Eye (tissue), 1 donor: ENCODE results near the gene MGST3.
A peak's percentile ranks its signal among the peaks of the same experiment; 100 is the strongest.
"Not testable (repeated sequence)": the region's sequence is repeated elsewhere in the genome, so short reads cannot be mapped to it uniquely, and the experiment has no call there.

ENCODE experiments used
- DNase-seq: peaks from one replicate; pipeline ENCODE4 v3.0.0-alpha.2; 2015

Gene MGST3

DNA sequence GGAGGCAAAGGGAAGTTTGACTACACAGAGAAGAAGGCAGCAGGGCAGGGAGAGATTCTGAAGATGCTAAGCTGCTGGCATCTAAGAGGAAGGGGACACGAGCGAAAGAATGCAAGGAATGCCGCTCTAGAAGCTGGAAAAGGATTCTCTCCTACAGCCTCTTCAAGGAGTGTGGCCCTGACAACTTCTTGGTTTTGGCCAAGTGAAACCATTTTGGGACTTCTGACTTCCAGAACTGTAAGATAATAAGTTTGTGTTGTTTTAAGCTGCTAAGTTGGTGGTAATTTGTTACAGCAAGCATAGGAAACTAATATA lies 28.5 kb downstream of the MGST3 start:
- DNase-seq = no peak

DNA sequence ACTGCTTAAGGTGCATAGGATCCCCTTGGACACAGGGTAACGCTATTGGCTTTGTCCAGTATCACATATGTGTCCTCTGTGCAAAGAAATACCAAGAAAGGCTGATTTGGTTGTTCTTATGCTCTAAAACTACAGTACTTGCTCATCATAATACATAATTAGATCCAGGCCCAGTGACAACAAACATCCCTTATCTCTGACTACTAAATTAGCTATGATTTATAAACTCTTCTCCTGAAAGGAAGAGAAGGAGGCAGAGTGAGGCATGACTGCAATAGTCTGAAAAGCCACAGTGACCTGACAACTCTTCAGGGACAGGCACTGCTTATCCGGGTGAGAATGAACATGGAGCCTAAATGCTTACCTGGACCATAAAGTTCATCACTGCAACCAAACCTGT lies 30.7 kb downstream of the MGST3 start:
- DNase-seq = no peak

DNA sequence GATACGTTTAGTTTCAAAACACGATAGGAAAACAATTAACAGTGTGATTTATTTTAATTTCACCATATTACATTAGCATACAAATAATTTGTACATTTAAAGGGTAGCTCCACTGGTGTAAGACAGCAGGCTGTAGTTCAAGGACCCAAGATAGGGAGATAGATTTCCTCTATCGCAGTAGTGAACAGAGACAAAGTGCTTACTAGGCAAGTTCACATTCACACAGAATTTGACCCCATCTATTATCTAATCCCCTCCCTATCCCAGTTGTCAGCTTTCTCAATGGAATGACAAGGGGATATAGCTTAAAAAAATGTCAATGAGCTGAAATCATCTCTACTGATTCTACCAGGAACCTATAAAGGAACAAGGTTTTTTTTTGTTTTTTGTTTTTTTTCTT lies 31.2 kb downstream of the MGST3 start:
- DNase-seq = no peak

DNA sequence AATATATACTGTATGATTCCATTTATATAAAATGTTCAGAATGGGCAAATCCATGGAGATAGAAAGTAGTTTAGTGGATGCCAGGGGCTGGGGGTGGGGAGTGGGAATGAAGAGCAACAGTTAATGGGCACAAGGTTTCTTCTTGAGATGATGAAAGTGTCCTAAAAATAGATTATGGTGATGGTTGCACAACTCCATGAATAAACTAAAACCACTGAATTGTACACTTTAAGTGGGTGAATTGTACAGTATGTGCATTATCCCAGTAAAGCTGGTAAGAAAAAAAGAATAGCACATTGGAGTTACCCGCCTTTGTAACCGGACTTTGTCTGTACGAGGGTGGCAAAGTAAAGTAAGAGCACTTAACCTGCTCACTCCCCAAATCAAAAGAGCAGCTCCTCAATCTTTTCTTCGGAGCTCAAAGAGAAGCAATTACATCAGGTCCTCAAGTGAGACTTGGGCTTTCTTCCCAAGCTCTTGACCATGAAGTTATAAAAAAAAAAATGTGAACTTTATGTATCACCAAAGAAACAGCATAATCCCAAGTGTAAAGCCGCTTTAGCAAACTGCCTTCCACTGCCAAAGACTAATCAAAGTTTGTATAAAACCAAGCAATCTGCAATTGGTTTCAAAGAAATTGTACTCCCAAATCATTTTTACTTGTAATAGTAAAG lies 35.3 kb downstream of the MGST3 start:
- no peak for DNase-seq

DNA sequence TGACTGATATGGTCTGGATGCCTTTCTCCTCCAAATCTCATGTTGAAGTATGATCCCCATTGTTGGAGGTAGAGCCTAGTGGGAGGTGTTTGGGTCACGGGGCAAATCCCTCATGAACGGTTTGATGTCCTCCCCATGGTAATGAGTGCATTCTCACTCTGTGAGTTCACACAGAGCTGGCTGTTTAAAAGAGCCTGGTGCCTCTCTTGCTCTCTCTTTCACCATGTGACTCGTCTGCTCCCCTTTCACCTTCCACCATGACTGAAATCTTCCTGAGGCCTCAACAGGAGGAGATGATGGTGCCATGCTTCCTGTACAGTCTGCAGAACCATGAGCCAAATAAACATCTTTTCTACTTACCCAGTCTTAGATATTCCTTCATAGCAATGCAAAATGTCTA lies 37.1 kb downstream of the MGST3 start:
- no peak for DNase-seq

DNA sequence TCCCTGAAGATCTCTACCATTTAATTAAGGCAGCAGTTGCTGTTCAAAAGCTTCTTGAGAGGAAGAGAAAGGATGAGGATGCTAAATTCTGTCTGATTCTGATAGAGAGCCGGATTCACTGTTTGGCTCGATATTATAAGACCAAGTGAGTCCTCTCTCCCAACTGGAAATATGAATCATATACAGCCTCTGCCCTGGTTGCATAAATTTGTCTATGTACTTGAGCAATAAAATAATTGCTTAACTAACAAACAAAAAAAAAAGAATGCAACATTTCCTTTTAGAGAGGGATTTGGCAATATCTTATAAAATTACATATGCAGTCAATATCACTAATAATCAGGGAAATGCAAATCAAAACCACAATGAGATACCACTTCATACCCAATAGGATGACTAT lies 40.5 kb downstream of the MGST3 start:
- no peak for DNase-seq

DNA sequence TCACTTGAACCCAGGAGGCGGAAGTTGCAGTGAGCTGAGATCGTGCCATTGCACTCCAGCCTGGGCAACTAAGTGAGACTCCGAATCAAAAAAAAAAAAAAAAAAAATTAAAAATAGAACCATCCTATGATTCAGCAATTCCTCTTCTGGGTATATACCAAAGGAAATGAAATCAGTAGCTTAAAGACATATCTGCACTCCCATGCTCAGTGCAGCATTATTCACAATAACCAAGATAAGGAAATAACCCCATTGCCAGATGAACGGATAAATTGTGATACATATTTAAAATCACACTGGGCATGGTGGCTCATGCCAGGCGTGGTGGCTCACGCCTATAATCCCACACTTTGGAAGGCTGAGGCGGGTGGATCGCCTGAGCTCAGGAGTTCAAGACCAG lies 43.6 kb downstream of the MGST3 start:
- DNase-seq = no peak

DNA sequence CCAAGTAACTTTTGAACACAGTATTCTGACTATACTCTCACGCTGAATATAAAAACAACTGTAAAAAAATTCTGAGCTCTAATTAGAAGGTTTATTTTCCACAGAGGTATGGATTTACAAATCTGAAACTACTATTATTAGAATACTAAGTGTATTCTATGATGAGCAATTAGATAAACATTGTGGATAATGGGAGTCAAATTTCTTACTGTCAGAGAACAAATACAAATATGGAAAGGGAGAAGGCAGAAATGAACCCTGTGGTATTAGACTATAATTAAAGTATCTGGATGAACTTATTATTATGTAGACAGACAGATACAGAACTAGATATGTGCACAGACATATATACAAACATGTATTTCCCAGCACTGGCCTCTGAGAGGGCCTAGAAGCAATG lies 44.8 kb downstream of the MGST3 start:
- DNase-seq = no peak

DNA sequence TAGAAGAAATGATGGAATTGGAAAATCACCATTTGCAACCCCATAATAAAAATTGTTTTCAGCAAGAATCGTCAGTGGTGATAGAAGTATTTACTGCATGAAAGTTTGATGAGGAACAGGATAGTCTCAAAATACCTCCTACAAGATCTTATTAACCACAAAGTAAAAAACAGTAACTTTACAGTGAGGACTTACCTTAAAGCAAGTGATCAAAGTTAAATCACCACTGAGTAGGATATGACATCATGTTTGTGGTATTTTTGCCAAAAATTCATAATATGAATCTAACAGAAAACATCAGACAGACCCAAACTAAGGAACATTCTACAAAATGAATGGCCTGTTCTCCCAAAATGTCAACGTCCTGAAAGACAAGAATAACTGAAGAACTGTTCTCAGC lies 47.5 kb downstream of the MGST3 start:
- DNase-seq = no peak

DNA sequence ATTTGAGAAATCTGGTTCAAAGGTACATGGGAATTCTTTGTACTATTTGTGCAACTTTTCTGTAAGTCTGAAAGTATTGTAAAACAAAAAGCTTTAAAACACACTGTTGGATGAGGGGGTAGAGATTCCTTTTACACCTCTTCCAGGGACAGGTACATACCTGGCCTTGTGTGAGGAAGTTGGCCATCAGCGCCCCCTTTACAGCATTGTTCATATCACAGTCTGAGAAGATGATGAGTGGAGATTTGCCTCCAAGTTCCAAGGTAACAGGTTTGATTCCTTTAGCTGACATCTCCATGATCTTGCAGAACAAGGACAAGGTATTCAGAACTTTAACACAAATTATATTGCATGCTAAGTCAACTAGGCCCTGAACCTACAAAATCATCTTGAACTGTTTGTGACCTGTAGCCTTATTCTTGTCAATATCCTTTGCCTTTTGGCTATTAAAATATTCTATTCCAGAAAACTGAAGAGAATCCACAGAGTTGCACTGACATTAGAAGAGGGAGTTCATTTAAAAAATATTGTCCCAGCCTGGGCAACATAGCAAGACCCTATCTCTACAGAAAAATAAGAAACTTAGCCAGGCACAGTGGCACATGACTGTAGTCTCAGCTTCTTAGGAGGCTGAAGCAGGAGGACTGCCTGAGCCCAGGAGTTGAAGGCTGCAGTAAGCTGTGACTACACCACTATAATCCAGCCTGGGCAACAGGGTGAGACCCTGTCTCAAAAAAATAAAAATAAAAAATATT lies 48.4 kb downstream of the MGST3 start:
- no peak for DNase-seq

DNA sequence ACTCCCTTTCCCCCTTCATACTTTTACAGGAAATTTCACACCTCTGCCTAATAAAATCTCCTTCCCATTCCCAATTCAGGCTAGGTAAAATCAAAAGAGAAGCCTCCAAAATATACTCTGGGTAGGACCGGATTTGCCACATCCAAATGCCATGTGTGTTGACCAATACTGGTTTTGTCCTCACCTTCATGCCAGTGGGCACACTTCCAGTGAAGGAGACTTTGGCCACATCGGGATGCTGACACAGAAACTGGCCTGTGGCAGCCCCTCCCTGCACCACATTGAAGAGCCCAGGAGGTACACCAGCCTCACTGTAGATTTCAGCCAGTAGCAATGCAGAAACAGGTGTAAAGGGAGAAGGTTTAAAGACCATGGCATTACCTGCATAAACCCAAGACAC lies 49.3 kb downstream of the MGST3 start:
- DNase-seq = no peak

DNA sequence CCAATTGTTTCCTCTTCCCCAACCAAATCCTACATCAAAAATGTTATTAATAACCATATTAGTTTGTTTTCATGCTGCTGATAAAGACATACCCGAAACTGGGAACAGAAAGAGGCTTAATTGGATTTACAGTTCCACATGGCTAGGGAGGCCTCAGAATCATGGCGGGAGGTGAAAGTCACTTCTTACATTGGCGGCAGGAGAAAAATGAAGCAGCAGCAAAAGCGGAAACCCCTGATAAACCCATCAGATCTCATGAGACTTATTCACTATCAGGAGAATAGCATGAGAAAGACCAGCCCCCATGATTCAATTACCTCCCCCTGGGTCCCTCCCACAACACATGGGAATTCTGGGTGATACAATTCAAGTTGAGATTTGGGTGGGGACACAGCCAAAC lies 49.7 kb downstream of the MGST3 start:
- not testable (repeated sequence) for DNase-seq

DNA sequence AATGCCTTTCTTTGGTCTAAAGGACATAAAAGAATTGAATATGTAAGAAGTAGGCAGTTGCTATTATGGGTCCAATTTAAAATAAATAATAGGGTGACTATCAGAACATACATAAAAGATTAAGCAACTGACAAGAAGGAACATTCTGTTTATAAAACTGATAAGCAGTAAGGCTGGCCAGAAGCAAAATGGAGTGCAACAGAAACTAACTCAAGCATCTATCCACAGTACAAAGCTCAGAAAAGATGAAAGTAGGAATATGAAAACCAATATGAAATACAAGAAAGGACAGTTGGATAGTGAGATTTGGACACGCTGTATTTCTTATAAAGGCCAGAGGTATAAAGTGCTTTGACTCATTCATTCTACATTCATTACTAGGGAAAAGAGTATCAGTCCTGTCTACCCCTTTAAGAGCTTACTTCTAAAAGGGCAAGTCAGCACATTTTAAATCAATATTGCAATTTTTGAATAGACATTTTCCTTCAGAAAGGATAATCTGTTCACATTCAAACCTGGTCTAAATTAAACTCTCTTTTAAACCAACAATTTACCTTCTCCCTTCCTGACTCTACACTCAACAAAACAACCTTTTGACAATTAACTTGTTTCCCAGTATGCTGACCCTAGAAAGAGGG lies 52.9 kb downstream of the MGST3 start:
- no peak for DNase-seq

DNA sequence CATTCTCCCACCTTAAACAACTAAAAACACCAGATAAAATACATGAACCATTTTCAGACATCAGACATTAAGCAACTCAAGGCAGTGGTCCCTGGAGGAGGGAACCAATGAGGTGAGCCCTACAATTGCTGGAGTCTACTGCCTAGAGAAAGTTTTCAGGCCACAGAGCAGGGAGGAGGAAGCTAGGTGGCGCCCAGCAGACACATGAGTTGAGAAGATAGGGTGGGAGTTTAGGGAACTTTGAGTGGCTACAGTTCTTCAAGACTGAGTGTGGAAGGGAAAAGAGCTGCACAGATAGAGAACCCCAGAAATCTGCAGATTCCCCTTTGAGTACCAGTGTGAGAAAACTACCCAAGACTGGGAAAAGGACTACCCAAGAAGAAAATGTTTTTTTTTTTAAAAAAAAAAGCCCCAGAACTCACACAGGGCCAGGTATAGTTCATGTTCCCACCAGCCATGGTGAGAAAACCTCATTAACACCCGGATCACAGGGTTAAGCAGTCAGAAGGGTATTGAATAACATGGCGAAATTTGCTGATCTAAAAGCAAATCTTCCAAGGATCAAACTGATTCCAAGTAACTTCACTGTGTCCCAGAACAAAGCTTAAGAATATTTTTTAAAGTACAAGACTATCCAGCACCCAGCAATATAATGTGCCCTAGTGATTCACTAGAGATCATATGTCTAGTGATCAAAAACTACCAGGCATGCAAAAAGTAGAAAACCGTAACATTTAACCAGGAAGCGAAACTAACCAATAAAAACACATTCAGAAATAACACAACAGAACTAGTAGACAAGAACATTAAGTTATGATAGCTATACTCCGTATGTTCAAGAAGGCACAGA lies 55.3 kb downstream of the MGST3 start:
- DNase-seq = no peak

DNA sequence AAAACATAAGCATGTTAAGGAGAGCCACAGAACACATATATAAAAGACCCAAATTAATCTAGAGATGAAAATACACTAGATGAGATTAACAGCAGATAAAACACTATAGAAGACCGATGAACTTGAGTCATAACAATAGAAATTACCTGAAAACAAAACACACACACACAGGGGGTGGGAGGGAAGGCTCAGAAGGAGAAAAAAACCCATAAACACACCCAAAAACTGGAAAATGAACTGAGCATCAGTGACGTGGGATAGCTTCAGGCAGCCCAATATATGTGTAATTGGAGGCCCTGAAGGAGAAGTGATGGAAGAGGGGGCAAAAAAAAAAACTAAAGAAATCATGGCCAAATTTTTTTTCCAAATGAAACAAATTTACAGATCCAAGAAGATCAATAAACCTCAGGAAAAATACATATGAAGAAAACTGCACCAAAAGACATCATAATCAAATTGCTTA lies 56.0 kb downstream of the MGST3 start:
- DNase-seq = no peak

DNA sequence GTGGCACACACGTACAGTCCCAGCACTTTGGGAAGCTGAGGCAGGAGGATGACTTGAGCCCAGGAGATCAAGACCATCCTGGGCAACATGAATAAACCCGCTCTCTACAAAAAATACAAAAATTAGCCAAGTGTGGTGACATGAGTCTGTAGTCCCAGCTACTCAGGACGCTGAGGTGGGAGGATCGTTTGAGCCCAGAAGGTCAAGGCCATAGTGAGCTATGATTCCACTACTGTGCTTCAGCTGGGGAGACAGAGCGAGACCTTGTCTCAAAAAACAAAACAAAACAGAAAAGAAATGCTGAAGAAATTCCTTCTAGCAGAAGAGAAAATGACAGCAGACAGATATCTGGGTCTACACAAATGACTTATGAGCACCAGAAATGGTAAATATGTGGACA lies 57.0 kb downstream of the MGST3 start:
- DNase-seq = no peak

DNA sequence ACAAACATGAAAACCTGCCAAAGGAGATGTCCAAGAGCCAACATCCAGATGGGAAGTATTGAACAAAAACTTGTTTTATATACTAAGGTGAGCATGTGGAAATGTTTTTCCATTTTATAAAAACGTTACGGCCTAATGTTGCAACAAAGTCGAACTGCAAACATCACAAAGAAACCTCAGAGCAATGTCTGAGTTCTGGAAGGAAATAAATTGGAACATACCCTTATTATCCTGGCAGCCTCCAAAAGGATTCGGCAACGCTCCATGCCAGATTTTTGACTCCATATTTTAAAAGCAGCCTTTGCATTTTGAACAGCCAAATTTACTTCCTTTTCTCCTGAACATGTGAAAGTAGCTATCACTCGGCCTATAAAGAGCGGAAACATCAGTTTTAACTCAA lies 64.0 kb downstream of the MGST3 start:
- peak; percentile 18 for DNase-seq

DNA sequence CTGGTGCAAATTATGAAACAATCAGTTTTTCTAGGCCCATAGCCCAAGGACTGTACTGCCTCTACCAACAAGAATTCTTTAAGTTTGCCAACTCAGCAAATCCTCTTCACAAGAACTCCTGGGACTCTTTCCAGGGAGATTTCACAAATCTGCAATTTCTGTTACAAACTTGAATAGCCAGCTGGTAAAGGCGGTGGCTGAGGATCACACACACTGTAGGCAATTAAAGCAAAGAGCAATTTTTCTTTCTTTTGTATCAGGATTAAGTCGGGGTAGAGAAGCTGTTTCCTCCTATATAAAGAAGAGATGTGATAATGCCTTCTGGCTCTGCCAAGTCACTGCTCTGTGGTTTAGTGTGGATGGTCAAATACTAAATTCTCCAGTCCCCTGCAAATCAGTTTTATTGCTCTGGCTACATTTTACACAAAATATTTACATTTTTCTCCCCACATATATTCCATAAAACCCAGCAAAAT lies 65.6 kb downstream of the MGST3 start:
- peak; percentile 58 for DNase-seq

DNA sequence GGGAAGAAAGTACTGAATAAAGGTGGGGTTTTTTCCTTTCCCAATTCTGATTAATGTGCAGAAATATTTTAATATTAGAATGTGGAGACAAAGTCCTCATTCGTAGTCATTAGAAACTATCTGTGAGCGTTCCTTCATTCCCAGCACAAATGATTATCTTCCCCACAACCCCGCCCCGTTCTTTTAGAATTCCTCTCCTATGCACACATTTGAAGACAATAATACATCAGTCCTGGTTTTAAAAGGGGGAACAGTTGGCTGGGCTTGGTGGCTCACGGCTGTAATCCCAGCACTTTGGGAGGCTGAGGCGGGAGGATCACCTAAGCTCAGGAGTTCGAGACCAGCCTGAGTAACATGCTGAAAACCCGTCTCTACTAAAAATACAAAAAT lies 66.5 kb downstream of the MGST3 start:
- peak; percentile 1 for DNase-seq

DNA sequence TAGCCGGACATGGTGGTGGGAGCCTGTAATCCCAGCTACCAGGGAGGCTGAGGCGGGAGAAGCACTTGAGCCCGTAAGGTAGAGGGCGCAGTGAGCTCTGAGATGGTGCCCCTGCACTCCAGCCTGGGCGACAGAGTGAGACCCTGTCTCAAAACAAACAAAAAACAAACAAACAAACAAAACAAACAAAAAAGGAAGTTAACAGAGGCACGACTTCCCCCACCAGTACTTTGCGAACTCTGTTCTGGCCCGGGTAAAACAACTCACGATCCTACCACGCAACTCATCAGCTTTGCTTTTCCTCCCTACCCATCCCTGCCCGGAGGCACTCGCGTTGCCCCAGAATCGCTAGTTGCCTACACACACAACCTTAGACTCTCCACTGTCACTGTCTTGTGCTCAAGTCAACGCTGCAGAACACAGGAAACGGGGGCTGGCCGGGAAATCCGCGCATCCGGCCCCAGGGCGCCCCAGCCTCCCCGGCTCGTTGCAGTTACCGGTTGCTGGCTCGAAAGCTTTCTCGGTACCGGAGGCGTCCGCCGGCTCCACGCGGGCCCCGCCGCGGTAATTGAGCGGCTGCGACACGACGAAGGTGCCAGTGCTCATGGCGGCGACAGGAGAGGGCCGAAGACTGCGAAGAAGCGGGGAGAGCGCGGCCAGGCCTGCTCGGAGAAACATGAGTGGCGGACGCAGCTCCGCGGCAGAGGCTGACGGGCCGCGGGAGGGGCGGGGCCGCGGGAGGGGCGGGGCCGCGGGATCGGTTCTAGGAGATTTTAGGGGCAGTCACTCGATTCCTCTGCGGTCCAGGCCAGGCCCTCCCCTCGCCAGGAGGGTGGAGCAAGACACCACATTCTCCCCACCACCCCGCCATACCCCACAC lies 67.1 kb downstream of the MGST3 start, which contains the start of gene ALDH9A1:
Gene ALDH9A1 (minus strand): TSS at position 682 of the 880 bp plus-strand sequence. CDS start 4 bp downstream, at position 678.
- DNase-seq = peak; percentile 94

DNA sequence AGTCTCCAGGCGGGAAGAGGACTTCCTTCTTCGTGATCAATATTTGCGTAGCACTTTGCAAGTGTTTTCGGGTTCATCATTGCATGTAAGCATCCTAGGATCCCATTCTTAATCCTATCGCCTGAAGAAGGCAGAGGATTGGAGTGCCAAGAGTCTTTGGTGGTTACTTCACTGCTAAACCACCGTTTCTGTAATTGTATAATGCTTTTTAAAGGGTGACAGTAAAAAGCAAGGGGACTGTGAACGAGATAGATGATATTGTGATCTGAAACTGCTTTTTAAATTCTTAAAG lies 67.7 kb downstream of the MGST3 start:
- DNase-seq = no peak

DNA sequence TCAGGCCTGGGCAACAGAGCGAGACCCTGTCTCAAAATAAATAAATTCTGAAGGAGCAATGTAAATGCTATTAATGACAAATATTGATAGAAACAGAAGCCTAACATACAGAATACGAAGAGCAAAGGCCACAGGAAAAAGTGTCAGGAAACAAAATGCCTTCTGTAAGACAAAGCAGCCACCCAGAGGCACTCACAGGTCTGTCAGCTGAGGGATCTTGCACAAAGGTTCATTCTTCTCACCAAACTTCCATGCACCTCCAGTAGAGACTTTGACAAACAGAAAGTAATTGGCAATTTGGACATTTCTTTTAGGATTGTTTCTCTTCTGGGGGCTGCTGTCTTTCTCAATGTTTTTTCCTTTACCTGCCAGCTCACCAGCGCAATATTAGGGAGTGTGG lies 68.5 kb downstream of the MGST3 start:
- DNase-seq = no peak
